HL-60/S4 (cell line): ENCODE measurements around the gene PTPN20.
"Not testable (repeated sequence)": the region's sequence is repeated elsewhere in the genome, so short reads cannot be mapped to it uniquely, and the experiment has no call there.

Source experiments
- in situ Hi-C: fragments of 300-500 bp; cut with MboI; formaldehyde crosslinking; loops from 2 replicates; pipeline ENCODE4 v1.14.3; 2022; ENCODE audit warnings: low sequenced_read_pairs

PTPN20 gene

DNA sequence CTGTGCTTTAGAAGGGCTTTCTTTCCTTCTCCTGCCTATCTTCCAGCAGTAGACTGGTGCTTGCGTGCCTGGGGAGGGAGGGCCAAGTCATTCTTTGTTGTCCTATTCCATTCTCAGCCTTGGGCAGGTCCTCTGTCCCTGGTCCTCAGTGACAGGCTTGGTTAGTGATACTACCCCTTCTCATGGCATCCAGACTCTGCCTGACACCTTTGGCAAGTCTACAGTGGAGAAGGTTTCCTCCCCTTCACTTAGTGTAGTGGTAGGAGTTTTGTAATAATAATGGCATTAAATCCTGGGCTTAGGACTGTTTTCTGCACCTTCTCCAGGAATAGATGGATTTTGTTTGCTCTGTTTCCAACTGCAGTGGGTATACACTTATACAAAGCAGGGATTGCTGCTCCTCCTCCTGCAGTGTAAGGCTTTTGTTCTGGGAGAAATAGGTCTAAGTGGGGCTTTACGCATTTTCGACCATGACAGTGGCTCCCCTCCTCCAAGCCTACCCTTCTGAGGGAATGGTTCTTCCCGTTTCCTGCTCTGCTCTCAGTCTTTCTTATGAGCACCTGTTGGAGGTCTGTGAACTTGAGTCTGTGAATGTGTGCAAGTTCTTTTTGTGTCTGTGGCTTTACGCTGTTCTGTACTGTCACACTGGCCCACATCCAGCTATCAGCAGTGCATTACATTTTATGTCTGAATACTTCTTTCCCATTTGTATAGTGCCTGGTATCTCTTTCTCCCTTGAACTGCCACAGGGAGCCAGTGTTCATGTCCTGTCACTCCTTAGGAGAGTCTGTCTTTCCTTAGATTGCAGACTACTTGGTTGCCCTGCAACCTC is 37.7 kb downstream of the PTPN20 start:
- in situ Hi-C loops, result not testable (repeated sequence)

DNA sequence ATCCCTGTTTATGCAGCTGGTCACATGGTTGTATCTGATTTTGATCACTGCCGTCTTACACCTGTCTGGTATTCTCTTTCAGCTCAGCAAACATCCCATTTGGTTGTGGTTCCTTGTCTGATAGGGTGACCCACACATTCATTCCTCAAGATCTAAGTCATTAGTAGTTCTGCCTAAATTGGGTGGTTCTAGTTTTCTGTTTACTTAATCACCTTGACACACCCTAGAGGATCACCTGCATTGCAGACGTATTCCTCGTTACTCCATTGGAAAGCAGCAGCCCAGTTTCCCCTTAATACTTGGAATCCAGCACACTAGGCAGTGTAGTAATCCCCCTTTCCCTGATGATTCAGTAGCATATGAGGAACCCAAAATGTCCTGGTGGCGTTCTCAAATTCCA is 41.3 kb downstream of the PTPN20 start:
- in situ Hi-C loops, result not testable (repeated sequence)

DNA sequence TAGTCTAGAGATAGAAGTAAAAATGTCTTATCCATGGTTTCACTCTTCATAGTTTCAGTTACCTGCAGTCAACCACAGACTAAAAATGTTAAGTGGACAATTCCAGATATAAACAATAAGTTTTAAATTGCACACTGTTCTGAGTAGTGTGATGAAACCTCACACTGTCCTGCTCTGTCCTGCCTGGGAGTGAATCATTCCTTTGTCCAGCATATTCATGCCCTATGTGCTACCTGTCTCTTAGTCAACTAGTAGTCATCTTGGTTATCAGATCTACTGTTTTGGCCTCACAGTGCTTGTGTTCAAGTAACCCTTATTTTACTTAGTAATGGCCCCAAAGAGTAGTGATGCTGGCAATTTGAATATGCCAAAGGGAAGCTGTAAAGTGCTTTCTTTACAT is 49.5 kb downstream of the PTPN20 start:
- in situ Hi-C loops, result not testable (repeated sequence)

DNA sequence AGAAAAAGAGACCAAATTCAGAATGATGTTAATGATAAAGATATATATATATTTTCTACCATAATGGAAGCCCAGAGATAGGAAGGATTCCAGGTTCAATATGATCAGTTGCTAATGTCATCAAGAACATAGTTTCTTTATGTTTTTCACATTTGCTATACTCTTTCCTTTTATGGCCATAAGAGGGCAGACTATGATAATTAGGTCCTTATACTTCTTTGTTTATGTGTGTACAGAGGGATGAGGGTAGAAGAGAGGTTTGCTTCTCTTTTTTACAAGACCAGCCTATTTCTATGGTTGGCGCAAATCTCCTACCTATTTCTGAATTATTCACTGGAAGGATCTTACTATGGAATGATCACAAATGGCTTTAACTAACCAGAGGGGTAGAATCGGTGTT is 52.1 kb downstream of the PTPN20 start:
- in situ Hi-C loops, result not testable (repeated sequence)

DNA sequence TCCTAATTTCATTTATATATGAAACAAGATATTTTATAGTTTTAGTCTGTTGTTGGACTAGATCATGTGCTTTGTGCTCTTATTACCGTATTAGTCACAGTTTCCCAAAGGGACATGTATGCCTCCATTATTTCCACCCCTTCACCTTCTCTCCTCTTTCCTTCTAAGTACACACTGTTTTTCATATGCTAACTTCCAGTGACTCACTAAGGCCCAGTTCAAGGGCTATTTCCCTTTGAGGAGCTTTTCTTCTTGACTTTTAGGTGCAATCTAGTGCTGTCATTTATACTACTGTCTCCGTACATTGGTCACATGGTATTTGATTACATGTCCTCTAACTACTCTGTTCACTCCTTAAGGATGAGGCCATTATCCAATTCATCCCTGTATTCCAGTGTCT is 55.8 kb downstream of the PTPN20 start:
- in situ Hi-C loops, result not testable (repeated sequence)

DNA sequence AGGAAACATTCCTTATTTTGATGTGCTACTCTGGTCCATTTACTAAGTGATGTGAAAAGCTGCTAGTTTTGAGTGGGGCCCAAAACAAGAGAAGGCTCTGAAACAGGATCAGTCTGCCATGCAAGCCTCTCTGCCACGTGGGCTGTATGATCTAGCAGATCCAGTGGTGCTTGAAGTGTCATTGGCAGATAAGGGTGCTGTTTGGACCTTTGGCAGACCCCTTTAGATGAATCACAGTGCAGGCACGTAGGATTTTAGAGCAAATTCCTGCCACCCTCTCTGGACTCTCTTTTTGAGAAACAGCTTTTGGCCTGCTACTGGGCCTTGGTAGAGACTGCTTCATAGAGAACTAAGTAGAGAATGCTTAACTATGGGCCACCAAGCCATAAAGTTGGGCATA is 69.0 kb downstream of the PTPN20 start:
- in situ Hi-C loops, result not testable (repeated sequence)

DNA sequence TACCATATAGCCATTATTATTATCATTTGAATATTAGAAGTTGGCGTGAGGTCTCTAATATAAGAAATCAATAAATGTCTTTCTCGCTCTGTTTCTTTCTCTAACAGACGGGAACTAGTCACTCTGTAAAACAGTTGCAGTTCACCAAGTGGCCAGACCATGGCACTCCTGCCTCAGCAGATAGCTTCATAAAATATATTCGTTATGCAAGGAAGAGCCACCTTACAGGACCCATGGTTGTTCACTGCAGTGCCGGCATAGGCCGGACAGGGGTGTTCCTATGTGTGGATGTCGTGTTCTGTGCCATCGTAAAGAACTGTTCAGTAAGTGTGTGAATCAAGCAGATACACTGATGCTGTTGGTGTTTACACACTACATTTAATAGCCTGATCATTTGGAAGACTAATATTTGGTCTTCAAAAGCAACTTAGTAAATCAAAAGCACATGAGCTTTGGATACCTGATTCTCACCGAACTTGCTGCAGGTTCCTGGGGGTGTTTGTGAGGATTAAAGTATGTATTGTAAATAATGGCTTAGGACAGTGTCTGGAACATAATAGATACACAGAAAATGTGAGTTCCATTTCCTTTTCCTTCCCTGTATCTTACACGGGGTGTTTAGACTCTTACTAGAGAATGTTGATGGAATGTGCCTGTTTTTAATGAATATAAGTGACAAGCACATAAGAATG is 76.2 kb downstream of the PTPN20 start:
- in situ Hi-C loops, result not testable (repeated sequence)

DNA sequence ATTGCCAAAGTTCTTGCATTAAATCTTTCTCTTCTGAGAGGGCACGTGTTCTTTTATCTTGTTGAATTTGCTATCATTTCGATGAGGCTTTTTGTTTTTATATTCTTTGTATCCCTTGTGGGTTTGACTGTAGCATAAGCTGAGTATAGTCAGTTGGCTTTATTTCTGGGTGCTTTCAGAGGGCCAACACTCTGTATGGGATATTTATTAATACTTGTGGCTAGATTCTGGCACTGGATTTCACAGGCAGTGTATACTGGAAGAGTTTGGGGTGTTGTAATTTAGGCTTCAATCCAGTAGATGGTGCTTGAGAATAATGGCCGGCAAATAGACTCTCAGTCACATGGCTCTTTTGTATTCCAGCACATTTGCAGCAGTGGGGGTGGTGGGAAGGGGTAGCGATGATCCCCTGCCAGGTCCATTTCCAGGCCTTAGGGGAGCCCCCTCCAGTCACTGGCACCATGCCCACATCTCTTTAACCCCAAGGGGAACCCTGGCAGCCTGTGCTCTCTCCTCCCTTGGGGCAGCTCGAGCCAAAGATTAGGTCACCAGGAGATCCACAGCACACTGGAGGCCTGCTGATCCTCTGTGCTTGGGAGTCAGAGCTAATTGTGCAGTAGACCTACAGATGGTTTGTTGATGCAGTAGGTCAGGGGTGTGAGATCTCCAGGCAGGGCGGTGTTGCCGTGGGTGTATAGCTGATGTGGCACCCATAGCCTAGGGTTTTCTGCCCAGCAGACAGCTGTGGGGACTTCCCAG is 81.8 kb downstream of the PTPN20 start:
- in situ Hi-C loops, result no loop called here

DNA sequence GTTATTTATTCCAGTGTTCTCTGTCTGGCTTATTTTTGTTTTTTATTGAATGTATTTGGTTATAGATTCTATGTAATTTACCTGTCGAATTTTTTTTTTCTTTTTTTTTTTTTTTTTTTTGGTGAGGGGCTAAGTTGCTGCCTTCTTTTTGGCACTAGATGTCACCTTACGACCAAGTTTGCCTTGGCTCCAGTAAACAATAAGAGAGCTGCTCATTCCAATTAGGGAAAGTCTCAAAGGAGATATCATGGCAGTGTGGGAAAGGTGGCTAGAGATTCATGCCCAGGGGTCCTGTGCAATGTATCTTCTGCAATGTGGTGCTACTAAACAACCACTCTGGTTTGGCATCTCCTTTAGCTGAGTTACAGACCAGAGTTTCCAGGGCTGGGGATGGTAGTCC is 84.0 kb downstream of the PTPN20 start:
- in situ Hi-C loops, result no loop called here

DNA sequence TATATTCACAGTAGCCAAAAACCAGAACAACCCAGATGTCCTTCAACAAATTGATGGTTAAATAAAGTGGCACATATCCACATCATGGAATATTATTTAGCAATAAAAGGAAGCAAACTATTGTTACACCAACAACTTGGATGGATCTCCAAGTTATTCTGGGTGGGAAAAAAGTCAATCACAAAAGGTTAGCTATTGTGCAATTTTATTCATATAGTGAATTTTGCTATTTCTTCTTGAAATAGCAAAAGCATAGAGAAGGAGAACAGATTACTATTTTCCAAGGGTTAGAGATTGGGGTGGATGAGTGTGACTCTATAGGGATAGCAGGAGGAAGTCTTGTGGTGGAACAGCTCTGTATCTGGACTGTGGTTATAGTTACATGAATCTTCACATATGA is 87.0 kb downstream of the PTPN20 start:
- in situ Hi-C loops, result no loop called here

DNA sequence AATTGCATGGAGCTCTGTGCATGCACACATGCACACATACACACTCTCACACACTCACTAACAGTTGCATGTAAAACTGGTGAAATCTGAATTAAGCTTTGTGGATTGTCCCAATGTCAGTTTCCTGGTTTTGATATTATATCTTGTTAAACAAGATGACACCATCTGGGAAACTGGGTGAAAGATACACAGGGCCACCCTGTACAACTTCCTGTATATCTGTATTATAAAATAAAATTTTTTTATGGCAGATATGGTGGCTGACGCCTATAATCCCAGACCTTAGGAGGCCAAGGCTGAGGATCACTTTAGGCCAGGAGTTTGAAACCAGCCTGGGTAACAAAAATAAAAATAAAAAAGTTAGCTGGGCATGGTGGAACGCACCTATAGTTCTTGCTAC is 87.4 kb downstream of the PTPN20 start:
- in situ Hi-C loops, result no loop called here

DNA sequence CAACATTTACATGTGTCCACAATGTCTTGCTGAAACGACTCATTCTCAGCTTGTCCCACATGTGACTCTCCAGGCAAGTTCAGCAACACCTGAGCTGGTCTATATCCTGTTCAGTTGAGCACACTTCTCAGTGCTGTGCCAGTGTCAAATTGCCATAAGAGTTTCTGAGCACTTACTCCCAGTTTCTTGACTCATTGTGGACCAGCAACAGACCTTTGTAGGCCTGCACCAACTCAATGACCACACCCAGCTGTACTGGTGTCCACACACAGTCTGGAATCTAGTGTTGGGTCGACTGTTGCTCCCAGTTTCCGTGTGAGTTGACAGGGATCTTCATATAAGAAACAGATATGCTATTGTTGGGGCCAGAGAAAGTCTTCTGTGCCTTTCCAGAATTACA is 88.0 kb downstream of the PTPN20 start:
- in situ Hi-C loops, result no loop called here

DNA sequence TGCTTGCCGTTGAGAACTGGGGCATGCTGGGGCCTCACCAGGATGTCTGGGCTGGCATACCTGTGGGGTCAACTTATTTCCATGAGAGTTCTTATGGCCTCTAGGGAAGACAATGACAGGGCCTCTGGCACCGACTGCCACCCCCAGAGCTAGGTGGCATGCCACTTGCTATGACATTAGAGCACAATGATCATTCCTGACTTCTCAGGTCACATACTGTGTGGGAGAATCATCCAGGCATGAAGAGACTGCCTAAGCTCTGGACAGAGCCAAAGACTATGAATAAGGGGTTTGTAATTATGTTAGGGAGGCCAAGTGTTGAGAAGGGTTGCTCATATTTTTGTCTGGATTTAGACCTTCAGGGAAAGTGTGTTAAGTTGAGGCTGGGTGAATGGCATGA is 97.5 kb downstream of the PTPN20 start:
- in situ Hi-C loops, result no loop called here

DNA sequence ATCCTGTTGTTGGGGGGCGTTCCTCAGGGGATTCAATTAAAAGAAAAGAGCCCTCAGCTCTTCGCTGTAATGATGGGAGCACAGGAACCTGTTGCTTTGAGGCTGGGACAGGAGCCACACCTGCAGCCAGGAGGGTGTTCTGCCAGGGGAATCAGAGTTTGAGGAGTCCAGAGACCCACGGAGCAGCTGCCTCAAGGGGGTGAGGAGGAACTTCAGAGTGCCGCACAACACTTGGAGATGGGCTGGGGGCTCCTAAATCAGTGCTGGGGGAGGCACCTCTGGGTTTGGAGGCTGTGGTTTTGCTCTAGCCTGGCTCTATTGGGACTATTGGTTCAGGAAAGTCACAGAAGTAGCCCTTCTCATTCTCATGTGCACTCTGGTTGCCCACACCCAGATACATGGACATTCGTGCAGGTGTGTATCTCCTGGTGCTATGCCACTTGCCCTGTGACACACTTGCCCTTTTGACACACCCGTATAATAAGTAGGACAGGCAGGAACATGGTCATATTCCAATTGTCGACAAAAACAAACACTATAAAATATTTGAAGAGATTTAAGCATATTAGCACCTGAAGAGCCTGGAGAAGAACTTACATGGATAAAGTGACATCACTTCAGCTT is 98.1 kb downstream of the PTPN20 start:
- in situ Hi-C loops, result no loop called here

DNA sequence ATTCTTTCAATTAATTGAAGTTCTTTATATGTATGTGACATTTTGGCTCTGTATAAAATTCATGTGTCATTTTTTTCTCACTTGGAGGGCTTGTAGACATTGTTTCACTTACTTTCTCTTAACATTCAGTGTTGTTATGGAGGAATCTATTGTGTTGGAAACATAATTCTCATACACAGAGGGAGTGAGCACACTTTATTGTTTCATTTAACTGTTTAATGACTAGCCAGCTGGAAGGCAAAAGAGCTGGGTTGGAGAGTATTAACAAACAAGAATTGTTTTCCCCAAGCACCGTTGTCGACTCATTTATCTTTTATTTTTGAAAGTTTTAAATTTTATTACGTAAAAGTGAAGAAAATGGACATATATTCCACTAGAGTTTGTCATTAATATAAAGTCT is 98.8 kb downstream of the PTPN20 start:
- in situ Hi-C loops, result no loop called here

DNA sequence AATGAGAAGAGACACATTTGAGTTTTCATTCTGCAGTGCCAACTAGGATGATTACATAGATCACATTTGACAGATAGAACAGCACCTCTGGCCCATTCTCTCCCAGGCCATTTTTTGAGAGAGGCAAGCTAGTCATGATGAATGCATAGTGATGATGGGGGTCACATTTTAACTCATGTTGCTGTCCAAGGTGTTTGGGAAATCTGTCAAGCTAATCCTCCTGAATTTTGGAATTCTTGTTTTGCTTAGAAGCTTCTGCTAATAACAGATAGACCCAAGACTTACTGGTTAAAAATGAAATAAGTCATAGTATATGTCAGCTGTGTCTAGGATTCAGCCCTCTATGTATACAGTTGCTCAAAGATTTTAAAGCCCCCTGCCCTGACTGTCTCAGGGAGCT is 101.0 kb downstream of the PTPN20 start:
- in situ Hi-C loops, result no loop called here

DNA sequence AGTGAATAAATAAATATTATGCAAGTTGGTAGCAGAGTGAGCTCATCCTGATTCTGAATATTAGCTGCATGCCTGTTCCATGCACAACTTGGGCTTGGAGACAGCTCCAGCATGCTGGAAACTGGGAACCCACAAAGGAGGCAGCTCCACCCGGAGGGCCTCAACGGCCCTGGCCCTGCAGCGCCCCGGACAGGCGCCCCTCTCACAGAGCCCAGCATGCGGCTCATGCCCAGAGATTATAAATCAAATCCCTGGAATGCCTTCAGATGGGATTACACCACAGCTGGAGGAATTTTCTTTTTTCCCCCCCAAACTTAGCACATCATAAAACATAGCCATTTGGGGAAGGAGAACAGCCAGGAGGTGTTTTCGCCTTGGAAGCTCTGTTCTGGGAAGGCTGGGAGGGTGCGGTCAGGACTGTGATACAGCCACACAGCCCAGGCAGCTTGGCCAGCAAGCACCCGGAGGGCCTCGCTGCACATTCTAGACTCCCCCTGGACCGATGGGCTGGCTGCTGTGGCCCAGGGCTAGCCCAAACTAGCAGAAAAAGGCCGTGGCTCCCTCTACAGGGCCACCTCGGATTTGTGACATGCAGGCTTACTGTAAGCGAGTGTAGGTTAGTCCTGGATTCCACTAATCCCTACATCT is 102.4 kb downstream of the PTPN20 start:
- in situ Hi-C loops, result no loop called here

DNA sequence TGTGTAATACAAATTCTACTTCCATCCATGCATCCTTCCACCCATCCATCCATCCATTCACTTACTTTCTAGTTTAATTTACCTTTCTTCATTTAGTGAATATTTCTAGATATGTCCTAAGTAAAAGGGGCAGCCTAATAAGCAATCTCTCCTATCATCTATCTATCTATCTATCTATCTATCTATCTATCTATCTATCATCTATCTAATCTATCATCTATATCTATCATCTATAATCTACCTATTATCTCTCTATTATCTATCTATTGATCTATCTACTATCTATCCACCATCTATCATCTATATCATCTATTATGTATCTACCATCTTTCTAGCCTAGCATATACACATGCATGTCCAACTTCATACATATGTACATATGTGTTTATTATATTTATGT is 104.2 kb downstream of the PTPN20 start:
- in situ Hi-C loops, result no loop called here

DNA sequence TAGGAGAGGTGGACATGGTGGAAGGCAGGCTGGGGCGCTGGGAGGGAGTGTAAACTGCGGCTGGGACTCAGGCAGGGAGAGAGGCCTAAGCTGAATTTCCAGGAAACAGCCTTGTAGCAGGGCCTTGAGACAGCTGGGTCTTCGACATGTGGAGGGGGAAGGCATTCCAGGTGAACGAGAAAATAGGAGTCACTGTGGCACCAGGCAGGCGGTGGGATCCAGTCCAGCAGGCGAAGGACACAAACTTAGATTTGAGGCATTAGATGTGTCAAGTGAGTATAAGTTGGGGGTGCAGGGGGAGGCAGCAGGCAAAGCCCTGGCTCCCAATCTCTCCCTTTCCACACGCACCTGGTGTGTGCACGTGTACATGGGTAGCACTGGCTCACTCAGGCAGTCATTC is 105.3 kb downstream of the PTPN20 start:
- in situ Hi-C loops, result no loop called here

DNA sequence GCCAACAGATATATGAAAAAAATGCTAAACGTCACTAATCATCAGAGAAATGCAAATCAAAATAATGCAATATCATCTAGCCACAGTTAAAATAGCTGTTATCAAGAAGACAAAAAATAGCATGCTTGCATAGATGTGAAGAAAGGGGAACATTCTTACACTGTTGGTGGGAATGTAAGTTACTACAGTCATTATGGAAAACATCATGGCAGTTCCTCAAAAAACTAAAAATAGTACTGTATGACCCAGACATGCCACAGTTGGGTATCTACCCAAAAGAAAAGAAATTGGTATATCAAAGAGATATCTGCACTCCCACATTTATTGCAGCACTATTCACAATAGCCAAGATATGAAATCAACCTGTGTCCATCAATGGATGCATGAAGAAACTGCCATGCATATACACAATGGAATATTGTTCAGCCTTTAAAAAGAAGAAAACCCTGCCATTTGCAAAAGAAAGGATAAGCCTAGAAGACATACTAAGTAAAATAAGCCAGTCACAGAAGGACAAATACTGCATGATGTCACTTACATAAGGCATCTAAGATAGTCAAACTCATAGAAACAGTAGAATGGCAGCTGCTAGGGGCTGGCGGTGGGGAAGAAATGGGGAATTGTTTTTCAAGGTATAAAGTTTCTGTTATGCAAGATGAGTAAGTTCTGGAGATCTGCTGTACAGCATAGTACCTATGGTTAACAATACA is 107.0 kb downstream of the PTPN20 start:
- in situ Hi-C loops, result no loop called here
